ENCODE results near the gene KIFC1. TPM values are rescaled to one million over a fixed set of nuclear protein-coding genes. Genes with fewer than 3 reads are reported as not detected.

The KIFC1 gene
- total RNA-seq, 2 donors from 2014 or later, result 15.8 to 74.6 TPM

GRCh38 chr6:33412140-33413009 lies 20.8 kb downstream of the KIFC1 start:
- H3K9ac ChIP-seq (ENCODE audit: low read depth in 2 of 2, low read length in 2 of 2), result peak overlapping the region in 1 of 2 donors; percentile 9
- H3K27ac ChIP-seq, result no peak overlapping the region
- peaks cover 7% of the 10 kb centered on the region for H3K4me1 ChIP-seq
- no peaks in the 10 kb centered on the region for H3K9me3 ChIP-seq
- H3K4me3 ChIP-seq, result no peak overlapping the region
- intact Hi-C loops (cut with DNase I), result loop anchor here (10.0 kb wide), 1 partner anchor 98 kb away; the partner anchor contains the start of genes TAPBP and ZBTB22
- no peak for TF ChIP-seq CTCF (IDR thresholded peaks at IDR 0.05)
- peaks cover 4% of the 10 kb centered on the region for H3K36me3 ChIP-seq
- no peaks in the 10 kb centered on the region for H3K27me3 ChIP-seq
- no peak for DNase-seq

- TF ChIP-seq CTCF (IDR thresholded peaks at IDR 0.05), result no peak
- peaks cover 4% of the 10 kb centered on the region for H3K36me3 ChIP-seq
- no peak overlapping the region for H3K9ac ChIP-seq (ENCODE audit: low read depth in 2 of 2, low read length in 2 of 2)
- no peak for DNase-seq
- H3K9me3 ChIP-seq, result no peaks in the 10 kb centered on the region
- H3K4me1 ChIP-seq, result peaks cover 7% of the 10 kb centered on the region
- intact Hi-C loops (cut with DNase I), result loop anchor here (10.0 kb wide), 1 partner anchor 99 kb away; the partner anchor contains the start of genes TAPBP and ZBTB22
- H3K27me3 ChIP-seq, result no peaks in the 10 kb centered on the region
- no peak overlapping the region for H3K27ac ChIP-seq
- H3K4me3 ChIP-seq, result no peak overlapping the region
These were observed 21.9 kb downstream of the KIFC1 start for GRCh38 chr6:33413241-33414120.

GRCh38 chr6:33414592-33415271 lies 23.1 kb downstream of the KIFC1 start:
- Histone ChIP-seq H3K9ac (ENCODE audit: low read depth in 2 of 2, low read length in 2 of 2) (no peak overlapping the region), H3K4me3 (no peak overlapping the region), H3K4me1 (peaks cover 7% of the 10 kb centered on the region), H3K36me3 (peaks cover 4% of the 10 kb centered on the region), H3K27ac (no peak overlapping the region), H3K9me3 (no peaks in the 10 kb centered on the region), H3K27me3 (no peaks in the 10 kb centered on the region)
- TF ChIP-seq CTCF (IDR thresholded peaks at IDR 0.05), result no peak
- intact Hi-C loops (cut with DNase I), result loop anchor here (10.0 kb wide), 1 partner anchor 100 kb away; the partner anchor contains the start of genes TAPBP and ZBTB22
- no peak for DNase-seq

GRCh38 chr6:33415831-33416230 lies 24.2 kb downstream of the KIFC1 start:
- no peak overlapping the region for H3K27ac ChIP-seq
- DNase-seq, result no peak
- H3K36me3 ChIP-seq, result peaks cover 4% of the 10 kb centered on the region
- no peak overlapping the region for H3K4me3 ChIP-seq
- intact Hi-C loops (cut with DNase I), result loop anchor here (10.0 kb wide), 1 partner anchor 101 kb away; the partner anchor contains the start of genes TAPBP and ZBTB22
- no peaks in the 10 kb centered on the region for H3K27me3 ChIP-seq
- no peak overlapping the region for H3K9ac ChIP-seq (ENCODE audit: low read depth in 2 of 2, low read length in 2 of 2)
- no peak for TF ChIP-seq CTCF (IDR thresholded peaks at IDR 0.05)
- H3K4me1 ChIP-seq, result peaks cover 7% of the 10 kb centered on the region
- no peaks in the 10 kb centered on the region for H3K9me3 ChIP-seq
